Erythroblast (primary cell): Measurements from ENCODE around the gene SPPL2B.

Source experiments
- GATA1 ChIP-seq: IDR thresholded peaks from 2 replicates; pipeline ENCODE4 v1.6.1; 2011; ENCODE audit warnings: low read depth, mild to moderate bottlenecking, control low read depth, low read length, moderate library complexity
- POLR2A ChIP-seq: IDR thresholded peaks from 2 replicates; pipeline ENCODE4 v1.6.1; 2011; ENCODE audit warnings: mild to moderate bottlenecking, low read length

GRCh38 chr19:2306281-2306806 lies 22.1 kb upstream of the SPPL2B start:
- TF ChIP-seq POLR2A (no peak), GATA1 (no peak)
